HG03175 (cell line): ENCODE results near the gene COIL.

Experiments
- ATAC-seq: cut with Tn5 transposase; IDR thresholded peaks from one replicate; pipeline ENCODE4 v1.9.1; 2021; ENCODE audit warnings: mild to moderate bottlenecking, moderate library complexity; ENCODE audit not compliant: unreplicated experiment

COIL gene

DNA sequence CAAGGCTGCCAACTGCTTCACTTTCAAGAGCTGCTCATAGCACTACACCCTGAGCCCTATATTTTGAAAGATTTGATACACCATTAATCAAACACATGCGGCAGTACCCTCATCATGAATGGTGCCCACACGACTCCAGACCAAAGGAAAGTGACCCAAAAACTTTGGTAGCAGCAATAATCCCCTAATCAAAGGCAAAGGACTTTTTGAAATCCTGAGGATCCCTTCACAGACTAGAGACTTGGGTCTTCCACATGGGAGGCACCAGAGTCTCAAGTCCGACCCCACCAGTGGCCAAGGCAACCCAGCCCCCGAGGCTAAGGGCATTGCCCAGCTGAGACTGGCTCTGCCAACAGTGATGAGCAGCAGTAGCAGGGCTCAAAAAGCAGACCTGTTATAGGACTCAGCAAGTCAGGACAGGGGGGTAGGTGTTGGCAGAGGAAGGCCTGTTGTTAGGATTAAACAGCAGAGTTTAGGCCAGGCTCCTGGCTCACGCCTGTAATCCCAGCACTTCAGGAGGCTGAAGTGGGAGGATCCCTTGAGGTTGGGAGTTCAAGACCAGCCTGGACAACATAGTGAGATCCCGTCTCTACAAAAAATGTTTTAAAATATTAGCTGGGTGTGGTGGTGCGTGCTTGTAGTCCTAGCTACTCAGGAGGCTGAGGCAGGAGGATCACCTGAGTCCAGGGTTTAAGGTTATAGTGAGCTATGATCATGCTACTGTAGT is 50.2 kb downstream of the COIL start:
- ATAC-seq = no peak

DNA sequence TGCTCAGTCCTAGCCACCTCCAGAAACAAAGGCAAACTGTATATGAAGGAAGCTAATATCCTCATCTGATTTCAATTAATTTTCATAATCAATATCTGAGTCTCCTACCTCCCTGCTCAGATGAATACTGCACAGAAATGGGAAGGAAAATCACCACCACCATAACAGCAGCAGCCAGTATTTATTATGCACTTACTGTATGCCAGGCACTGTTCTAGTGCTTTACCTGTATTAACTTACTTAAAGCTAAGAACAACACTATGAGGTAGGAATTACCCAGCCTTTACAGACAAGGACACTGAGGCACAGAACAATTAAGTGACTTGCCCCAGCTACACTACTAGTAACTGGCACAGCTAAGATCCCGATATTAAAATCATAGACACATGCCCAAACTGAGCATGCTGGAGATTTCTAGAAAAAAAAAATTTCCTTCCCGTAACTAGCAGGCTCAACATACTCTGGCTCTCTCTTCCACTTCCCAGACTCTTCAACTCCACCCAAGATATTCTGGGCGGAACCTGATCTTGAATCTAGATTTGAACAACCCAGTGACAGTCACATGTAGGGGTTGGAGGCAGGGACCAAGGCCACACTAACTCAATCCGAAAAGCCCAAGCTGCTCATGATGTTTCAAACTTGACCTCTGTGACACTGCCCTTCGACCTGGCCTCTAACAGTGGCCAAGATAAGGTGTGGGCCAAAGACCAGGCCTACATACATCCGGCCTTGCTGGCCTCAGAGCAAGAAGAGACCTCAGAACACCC is 50.9 kb downstream of the COIL start:
- ATAC-seq = no peak

- peak; percentile 96 for ATAC-seq
These were observed 52.8 kb downstream of the COIL start for GRCh38 chr17:56908001-56908542.

GRCh38 chr17:56903560-56903959 is 57.3 kb downstream of the COIL start:
- no peak for ATAC-seq

DNA sequence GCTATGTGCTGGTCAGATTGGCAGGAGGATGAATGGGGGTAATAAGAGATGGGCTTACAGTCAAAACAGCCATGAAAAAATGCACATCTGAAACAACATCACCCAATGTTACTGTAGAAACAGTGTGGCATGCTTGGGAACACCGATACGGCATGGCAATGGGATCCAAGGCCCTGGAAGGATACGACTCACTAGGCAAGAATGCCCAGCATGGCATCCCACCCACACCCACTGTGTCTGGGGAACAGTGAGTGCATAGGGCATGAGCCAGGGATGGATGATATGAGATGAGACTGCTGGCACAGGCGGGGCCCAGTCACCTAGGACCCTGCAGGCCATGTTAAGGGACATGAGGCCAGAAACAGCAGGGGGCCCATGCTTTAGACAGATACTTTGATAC is 58.5 kb downstream of the COIL start:
- ATAC-seq = no peak

- no peak for ATAC-seq
These were observed 61.4 kb downstream of the COIL start for GRCh38 chr17:56899403-56899802.

GRCh38 chr17:56898874-56899273 is 62.0 kb downstream of the COIL start:
- no peak for ATAC-seq

DNA sequence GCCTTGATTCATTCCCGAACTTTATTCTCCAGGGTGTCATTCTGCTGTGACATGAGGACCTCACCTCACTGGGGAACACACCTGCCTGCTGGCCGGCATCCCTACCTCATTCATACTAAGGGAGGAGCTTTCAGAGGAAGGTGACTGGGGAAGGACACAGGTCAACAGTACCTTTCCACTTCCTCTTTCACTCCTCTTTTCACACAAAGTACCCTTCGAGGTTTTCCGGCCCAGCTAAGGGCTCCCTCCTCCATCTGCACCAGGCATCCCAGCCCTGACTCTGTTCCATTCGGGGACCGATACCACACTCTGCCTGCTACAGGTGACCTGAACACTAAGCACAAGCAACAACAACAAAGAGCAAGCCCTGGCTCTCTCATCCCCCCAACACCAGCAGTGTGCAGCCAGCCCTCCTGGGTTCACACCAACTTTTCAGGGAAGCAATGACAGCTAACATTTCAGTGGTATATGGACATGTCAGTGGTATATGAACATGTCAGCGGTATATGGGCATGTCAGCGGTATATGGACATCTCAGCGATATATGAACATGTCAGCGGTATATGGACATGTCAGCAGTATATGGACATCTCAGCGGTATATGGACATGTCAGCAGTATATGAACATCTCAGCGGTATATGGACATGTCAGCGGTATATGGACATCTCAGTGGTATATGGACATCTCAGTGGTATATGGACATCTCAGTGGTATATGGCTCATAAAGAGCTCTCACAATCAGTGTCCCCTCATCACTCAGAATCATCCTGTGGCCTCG is 63.0 kb downstream of the COIL start:
- peak; percentile 71 for ATAC-seq

DNA sequence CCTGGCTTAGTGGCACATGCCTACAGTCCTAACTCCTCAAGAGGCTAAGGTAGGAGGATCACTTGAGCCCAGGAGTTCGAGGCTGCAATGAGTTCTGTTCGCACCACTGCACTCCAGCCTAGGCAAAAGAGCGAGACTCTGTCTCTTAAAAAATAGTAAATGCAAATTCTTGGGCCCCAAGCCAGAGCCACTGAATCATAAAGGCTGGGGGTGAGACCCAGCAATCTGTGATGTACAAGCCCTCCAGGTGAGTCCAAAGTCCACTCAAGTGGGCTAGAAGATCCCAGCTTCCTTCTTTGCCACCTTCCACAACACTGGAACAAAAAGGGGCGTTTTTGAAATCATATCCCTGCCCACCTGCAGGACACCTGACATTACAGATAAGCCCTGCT is 63.9 kb downstream of the COIL start:
- ATAC-seq = no peak

DNA sequence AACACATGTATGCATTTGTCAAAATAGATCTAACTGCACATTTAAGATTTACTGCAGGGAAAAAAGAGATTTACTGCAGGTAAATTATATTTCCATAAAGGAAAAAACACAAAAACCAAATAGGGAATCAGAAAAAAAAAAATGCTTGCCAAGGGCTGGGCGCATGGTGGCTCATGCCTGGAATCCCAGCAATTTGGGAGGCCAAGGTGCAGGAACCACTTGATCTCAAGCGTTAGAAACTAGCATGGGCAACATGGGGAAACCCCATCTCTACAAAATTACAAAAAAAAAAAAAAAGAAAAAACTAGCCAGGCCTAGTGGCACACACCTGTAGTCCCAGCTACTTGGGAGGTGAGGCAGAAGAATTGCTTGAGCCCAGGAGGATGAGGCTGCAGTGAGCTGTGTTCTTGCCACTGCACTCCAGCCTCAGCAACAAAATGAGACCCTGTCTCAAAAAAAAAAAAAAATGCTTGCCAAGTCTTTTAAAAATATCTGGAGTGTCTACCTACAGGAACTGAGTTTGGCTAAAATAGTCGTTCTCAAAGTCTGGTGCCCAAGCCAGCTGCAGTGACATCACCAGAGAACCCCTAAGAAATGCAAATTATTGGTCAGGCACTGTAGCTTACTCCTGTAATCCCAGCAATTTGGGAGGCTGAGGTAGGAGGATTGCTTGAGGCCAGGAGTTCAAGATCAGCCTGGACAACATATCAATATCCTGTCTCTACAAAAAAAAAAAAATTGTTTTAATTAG is 64.5 kb downstream of the COIL start:
- ATAC-seq = no peak

DNA sequence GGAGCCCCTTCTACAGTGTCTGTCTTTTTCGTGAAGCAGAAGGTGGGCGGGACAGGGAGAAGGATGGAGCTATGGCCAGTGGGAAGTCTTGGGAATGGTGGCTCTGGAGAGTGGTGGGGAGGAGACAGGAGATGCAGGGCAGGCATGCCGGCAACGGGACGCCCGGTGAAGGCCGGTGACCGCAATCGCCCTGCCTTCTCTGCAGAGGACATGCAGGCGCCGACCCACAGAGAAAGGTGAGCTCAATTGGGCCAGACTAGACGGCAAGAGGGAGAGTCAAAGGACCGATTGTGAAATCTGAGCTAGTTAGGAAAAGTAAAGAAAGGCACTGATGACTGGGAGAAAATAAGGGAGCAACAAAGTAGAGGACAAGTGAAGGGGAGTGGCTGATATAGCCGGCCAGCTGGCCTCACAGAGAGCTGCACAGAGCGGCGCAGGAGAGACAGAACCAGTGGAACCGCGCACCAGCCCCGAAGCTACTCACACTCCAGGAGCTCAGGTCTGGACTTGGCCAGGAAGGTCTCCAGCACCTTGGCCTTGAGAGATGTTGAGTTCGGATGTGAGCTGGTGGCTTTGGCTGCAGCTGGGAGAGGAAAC is 65.9 kb downstream of the COIL start:
- ATAC-seq = no peak

DNA sequence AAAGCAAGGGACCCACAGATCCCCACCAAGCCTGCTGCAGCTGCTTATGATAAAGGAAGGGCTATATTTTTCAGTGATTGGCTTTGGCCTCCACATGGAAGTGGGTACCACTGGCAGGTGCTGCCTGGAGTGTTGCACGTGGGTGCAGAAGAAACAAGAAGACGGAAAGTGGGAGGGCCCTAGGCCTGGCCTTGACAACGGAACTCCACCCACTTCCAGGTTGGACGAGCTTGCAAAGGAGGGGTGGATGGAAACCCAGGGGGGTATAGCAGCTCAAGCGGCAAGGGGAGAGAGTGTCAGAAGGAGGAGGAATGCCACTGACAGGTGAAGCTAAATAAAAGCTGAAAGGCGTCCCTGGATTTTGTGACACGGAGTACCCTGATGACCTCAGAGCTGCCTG is 67.3 kb downstream of the COIL start:
- no peak for ATAC-seq

- ATAC-seq = no peak
These were observed 68.5 kb downstream of the COIL start for GRCh38 chr17:56892333-56892732.

- no peak for ATAC-seq
These were observed 69.1 kb downstream of the COIL start for GRCh38 chr17:56891751-56892150.

- no peak for ATAC-seq
These were observed 69.8 kb downstream of the COIL start for GRCh38 chr17:56890906-56891674.

DNA sequence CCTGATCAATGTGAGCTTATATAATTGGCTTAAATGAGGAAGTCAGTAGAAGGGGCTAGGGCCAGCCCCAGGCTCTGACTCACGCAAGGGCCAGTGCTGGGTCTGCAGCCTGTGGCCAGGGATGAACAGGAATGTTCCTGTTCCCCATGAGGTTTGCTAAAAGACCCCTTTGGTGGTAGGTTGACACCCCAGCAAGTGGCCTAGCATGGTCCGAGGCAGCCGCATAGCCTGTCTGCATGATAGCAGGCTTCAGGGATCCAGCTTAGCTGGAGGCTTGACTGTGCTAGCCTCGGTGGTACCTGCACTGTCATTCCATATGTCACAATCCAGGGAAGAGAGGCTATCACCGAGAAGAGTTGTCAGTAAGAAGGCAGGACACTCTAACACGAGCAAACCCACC is 70.5 kb downstream of the COIL start:
- ATAC-seq = no peak
